A549 (cell line): ENCODE measurements around the gene ALDH16A1. TPM values are rescaled to one million over a fixed set of nuclear protein-coding genes. Genes with fewer than 3 reads are reported as not detected.

Experiments used
- ATAC-seq, 2 experiments: fragments of 200-7000 bp in 1 of 2; fragments of >200 bp in 1 of 2; cut with Nextera tagmentation in 1 of 2; cut with Tn5 transposase in 1 of 2; 3 replicates each; pipeline versions ENCODE4 v1.8.0 to v1.9.1; 2018 to 2020; ENCODE audit warnings: mild to moderate bottlenecking in 1 of 2, moderate library complexity in 1 of 2
- CTCF ChIA-PET: fragments of 300-600 bp; sonication (Branson Sonifier 250); formaldehyde crosslinking; extraction: SDS; loops from one replicate; lab custom pipeline; 2021; ENCODE audit warnings: antibody characterized with exemption, inconsistent platforms; lab: Yijun Ruan, JAX
- POLR2A ChIA-PET: fragments of 350-600 bp; formaldehyde crosslinking; extraction: SDS; loops from one replicate; lab custom pipeline; 2021; ENCODE audit warnings: antibody characterized with exemption, inconsistent platforms; lab: Yijun Ruan, JAX
- DNase-seq, 2 experiments: peaks; one replicate each; pipeline versions ENCODE4 v3.0.0 to v3.0.0-alpha.2; 2011 to 2016; ENCODE audit warnings: low read depth in 1 of 2, low spot score in 1 of 2
- FAIRE-seq: peaks from 2 replicates; lab custom pipeline; 2011; peaks lifted over from hg19 to GRCh38; lab: Jason Lieb, UNC
- H3K27ac ChIP-seq, 2 experiments: fragments of >200 bp; sonication (Bioruptor Twin); formaldehyde crosslinking; 3 replicates each; pipeline ENCODE4 v1.5.1; 2016 to 2017
- H3K4me1 ChIP-seq: fragments of >200 bp; sonication (Bioruptor Twin); formaldehyde crosslinking; 3 replicates; pipeline ENCODE4 v1.6.1; 2016
- H3K4me2 ChIP-seq: fragments of >200 bp; sonication (Bioruptor Twin); formaldehyde crosslinking; 3 replicates; pipeline ENCODE4 v1.6.1; 2016
- H3K4me3 ChIP-seq: fragments of >200 bp; sonication (Bioruptor Twin); formaldehyde crosslinking; 3 replicates; pipeline ENCODE4 v1.5.1; 2016
- H3K9me3 ChIP-seq: fragments of >200 bp; sonication (Bioruptor Twin); formaldehyde crosslinking; 3 replicates; pipeline ENCODE4 v1.6.1; 2016
- ATOH8 ChIP-seq: fragments of 250-450 bp; sonication (Bioruptor Pico); IDR thresholded peaks from 2 replicates; pipeline ENCODE4 v1.5.0; 2020; ENCODE audit warnings: low read depth, mild to moderate bottlenecking, moderate library complexity
- CBX8 ChIP-seq: fragments of 200-600 bp; sonication (generic); IDR thresholded peaks from 2 replicates; pipeline ENCODE4 v1.6.1; 2016
- CHD4 ChIP-seq: fragments of 200-600 bp; sonication (generic); IDR thresholded peaks from 2 replicates; pipeline ENCODE4 v1.6.1; 2016; ENCODE audit warnings: antibody characterized with exemption, mild to moderate bottlenecking, borderline replicate concordance
- E2F6 ChIP-seq: IDR thresholded peaks from 2 replicates; pipeline ENCODE4 v1.6.1; 2012; ENCODE audit warnings: low read depth, borderline replicate concordance
- ELK1 ChIP-seq: fragments of 150-350 bp; IDR thresholded peaks from 2 replicates; pipeline ENCODE4 v1.6.1; 2014; ENCODE audit warnings: low read depth, mild to moderate bottlenecking, low read length
- FOSB ChIP-seq: fragments of 250-450 bp; sonication (Bioruptor Pico); IDR thresholded peaks from 2 replicates; pipeline ENCODE4 v1.5.0; 2020; ENCODE audit warnings: mild to moderate bottlenecking, moderate library complexity
- FOSL2 ChIP-seq, 2 experiments: fragments of 450-650 bp in 1 of 2; fragments of >200 bp in 1 of 2; sonication (Bioruptor Twin) in 1 of 2; formaldehyde crosslinking; IDR thresholded peaks; 2 replicates each; pipeline versions ENCODE4 v1.5.0 to v1.6.1; 2016 to 2020; ENCODE audit warnings: mild to moderate bottlenecking in 1 of 2, moderate library complexity in 1 of 2
- GATA3 ChIP-seq: IDR thresholded peaks from 2 replicates; pipeline ENCODE4 v1.6.1; 2012; ENCODE audit warnings: borderline replicate concordance
- HDAC2 ChIP-seq: fragments of 200-600 bp; sonication (generic); IDR thresholded peaks from 2 replicates; pipeline ENCODE4 v1.6.1; 2016
- HMGXB4 ChIP-seq: fragments of 250-450 bp; sonication (Bioruptor Pico); IDR thresholded peaks from 2 replicates; pipeline ENCODE4 v1.5.0; 2021; ENCODE audit warnings: mild to moderate bottlenecking, moderate library complexity, borderline replicate concordance
- HOXA7 ChIP-seq: fragments of 250-450 bp; sonication (Bioruptor Pico); IDR thresholded peaks from 2 replicates; pipeline ENCODE4 v1.5.0; 2020; ENCODE audit warnings: mild to moderate bottlenecking, moderate library complexity
- HOXB13 ChIP-seq: fragments of 250-450 bp; sonication (Bioruptor Pico); IDR thresholded peaks from 2 replicates; pipeline ENCODE4 v1.5.0; 2020; ENCODE audit warnings: low read depth, mild to moderate bottlenecking, moderate library complexity
- HOXB5 ChIP-seq: fragments of 250-450 bp; sonication (Bioruptor Pico); IDR thresholded peaks from 2 replicates; pipeline ENCODE4 v1.5.0; 2020; ENCODE audit warnings: mild to moderate bottlenecking, moderate library complexity
- JUN ChIP-seq, 2 experiments: fragments of >200 bp; sonication (Bioruptor Twin); formaldehyde crosslinking; IDR thresholded peaks; 2 replicates in 1 of 2; 3 replicates in 1 of 2; pipeline ENCODE4 v1.6.1; 2016 to 2017
- KDM5A ChIP-seq: fragments of 200-600 bp; sonication (generic); IDR thresholded peaks from 2 replicates; pipeline ENCODE4 v1.6.1; 2016; ENCODE audit warnings: antibody characterized with exemption, mild to moderate bottlenecking
- NFE2L2 ChIP-seq: fragments of 150-350 bp; conservative IDR thresholded peaks from 2 replicates; pipeline ENCODE4 v1.6.1; 2014; ENCODE audit warnings: low read length
- NPAS2 ChIP-seq: fragments of 250-450 bp; sonication (Bioruptor Pico); IDR thresholded peaks from 2 replicates; pipeline ENCODE4 v1.8.0; 2022; ENCODE audit warnings: mild to moderate bottlenecking, moderate library complexity, borderline replicate concordance
- NR3C1 ChIP-seq: fragments of >200 bp; sonication (Bioruptor Twin); formaldehyde crosslinking; IDR thresholded peaks from 3 replicates; pipeline ENCODE4 v1.6.1; 2017
- PHF8 ChIP-seq: fragments of 200-600 bp; sonication (generic); IDR thresholded peaks from 2 replicates; pipeline ENCODE4 v1.6.1; 2016; ENCODE audit warnings: low read depth, mild to moderate bottlenecking, antibody characterized with exemption, moderate library complexity, borderline replicate concordance
- RCOR1 ChIP-seq: fragments of 150-350 bp; IDR thresholded peaks from 2 replicates; pipeline ENCODE4 v1.6.1; 2014; ENCODE audit warnings: antibody characterized with exemption, low read length, low read depth
- TFCP2L1 ChIP-seq: fragments of 250-450 bp; sonication (Bioruptor Pico); IDR thresholded peaks from 2 replicates; pipeline ENCODE4 v1.5.0; 2021; ENCODE audit warnings: mild to moderate bottlenecking
- USF2 ChIP-seq: fragments of 450-650 bp; IDR thresholded peaks from 2 replicates; pipeline ENCODE4 v1.6.1; 2014; ENCODE audit warnings: antibody characterized with exemption
- ZSCAN20 ChIP-seq: fragments of 250-450 bp; sonication (Bioruptor Pico); IDR thresholded peaks from 2 replicates; pipeline ENCODE4 v1.8.0; 2022; ENCODE audit warnings: mild to moderate bottlenecking, moderate library complexity
- WGBS: methylation state at CpG from one replicate; pipeline ENCODE4 v1.1.6; 2017; ENCODE audit errors: missing lambda C conversion rate; 5-methylcytosine and 5-hydroxymethylcytosine counted together
- polyA plus RNA-seq, 4 experiments: library from polyadenylated mRNA; depleted of rRNA in 3 of 4; stranded (reverse); fragments of >200 nt; fragmentation: RNase III in 1 of 4; extraction: RNeasy Plus Mini Kit Qiagen cat#74134 plus additional on column Dnase treatment in 1 of 4; gene quantifications; 2 replicates in 3 of 4; 3 replicates in 1 of 4; pipeline ENCODE4 v1.2.3, GENCODE V29; 2011 to 2017

Gene ALDH16A1
- polyA plus RNA-seq, 2 of the 4 experiments (the other 2 are of a cell fraction), result 10.2 to 23.0 TPM

GRCh38 chr19:49512970-49513745 lies 60.1 kb downstream of the ALDH16A1 start:
- Histone ChIP-seq H3K27ac (peak overlapping the region; percentile 85 to 94), H3K4me1 (peaks cover 15% of the 10 kb centered on the region), H3K9me3 (no peaks in the 10 kb centered on the region), H3K4me2 (peak overlapping the region; percentile 97), H3K4me3 (peak overlapping the region; percentile 82)
- ATAC-seq (peak; percentile 71 to 78), FAIRE-seq (no peak), DNase-seq (no peak)
- ChIA-PET POLR2A (interaction anchor here (0.6 to 0.8 kb wide), 2 partner anchors 17 to 34 kb away, joined by 3 to 4 read pairs; no protein-coding TSS in a partner anchor), CTCF (interaction anchor here (1.9 to 4.6 kb wide), 4 partner anchors 8 to 57 kb away, joined by 6 to 42 read pairs (median 22); no protein-coding TSS in a partner anchor)
- WGBS, result 11% methylated on average over 38 of the region's 50 CpGs
- TF ChIP-seq PHF8, result peak; percentile 46; the same call in 1 of the 2 replicates
- peak; percentile 51; the same call in 1 of the 2 replicates for TF ChIP-seq E2F6
- TF ChIP-seq HOXB5 (CRISPR knock-in tag), result no peak
- no peak for TF ChIP-seq CHD4
- TF ChIP-seq USF2, result peak; percentile 67
- peak in 1 of 2 experiments; percentile 35; a peak in 1 of 5 replicates for TF ChIP-seq JUN (IDR thresholded peaks at IDR 0.05)

GRCh38 chr19:49513746-49514118 lies 60.7 kb downstream of the ALDH16A1 start:
- peak overlapping the region; percentile 85 to 94; a peak in 4 of 6 replicates for H3K27ac ChIP-seq
- ChIA-PET CTCF (interaction anchor here (0.9 to 4.6 kb wide), 5 partner anchors 8 to 56 kb away, joined by 4 to 42 read pairs (median 21); no protein-coding TSS in a partner anchor), POLR2A (interaction anchor here (0.8 kb wide), 1 partner anchor 18 kb away, joined by 3 read pairs; no protein-coding TSS in a partner anchor)
- FAIRE-seq (no peak), DNase-seq (no peak), ATAC-seq (peak in 1 of 2 experiments; percentile 31; a peak in 3 of 6 replicates)
- peak overlapping the region; percentile 82 for H3K4me3 ChIP-seq
- TF ChIP-seq CBX8 (no peak), ZSCAN20 (CRISPR knock-in tag) (no peak), HOXB13 (CRISPR knock-in tag) (no peak), FOSB (CRISPR knock-in tag) (no peak), ATOH8 (CRISPR knock-in tag) (no peak), HOXA7 (no peak), ELK1 (no peak), NFE2L2 (no peak), HDAC2 (no peak), JUN (IDR thresholded peaks at IDR 0.05) (no peak)
- 77% methylated on average over 11 of the region's 12 CpGs for WGBS
- H3K4me2 ChIP-seq, result peak overlapping the region; percentile 97
- H3K9me3 ChIP-seq, result no peaks in the 10 kb centered on the region
- peaks cover 15% of the 10 kb centered on the region for H3K4me1 ChIP-seq

GRCh38 chr19:49514151-49514550 lies 61.1 kb downstream of the ALDH16A1 start:
- DNase-seq (no peak), ATAC-seq (no peak; a peak in 1 of 6 replicates), FAIRE-seq (no peak)
- TF ChIP-seq RCOR1 (no peak), FOSL2 (IDR thresholded peaks at IDR 0.05) (no peak), FOSL2 (CRISPR knock-in tag; IDR thresholded peaks at IDR 0.05) (no peak), NPAS2 (CRISPR knock-in tag) (no peak), GATA3 (no peak), HMGXB4 (CRISPR knock-in tag) (no peak), NR3C1 (no peak), KDM5A (no peak), FOSB (CRISPR knock-in tag) (no peak), TFCP2L1 (CRISPR knock-in tag) (no peak)
- Histone ChIP-seq H3K4me3 (no peak overlapping the region), H3K9me3 (no peaks in the 10 kb centered on the region), H3K4me2 (no peak overlapping the region), H3K27ac (no peak overlapping the region), H3K4me1 (peaks cover 15% of the 10 kb centered on the region)
- POLR2A ChIA-PET, result no interaction called here
- CTCF ChIA-PET, result interaction anchor here (0.7 to 4.6 kb wide), 6 partner anchors 9 to 56 kb away, joined by 4 to 42 read pairs (median 14); no protein-coding TSS in a partner anchor
- 87% methylated on average over 21 of the region's 21 CpGs for whole genome bisulfite sequencing
